Mesodermal cell (in vitro differentiated cells): ENCODE results near the gene MECR.

Source experiments
- H3K27ac ChIP-seq: 2 replicates; pipeline ENCODE4 v1.7.0; 2013; ENCODE audit warnings: mild to moderate bottlenecking, low read depth, low read length, moderate library complexity; ENCODE audit not compliant: severe bottlenecking
- H3K36me3 ChIP-seq: 2 replicates; pipeline ENCODE4 v1.7.1; 2013; ENCODE audit warnings: mild to moderate bottlenecking, low read length, moderate library complexity; ENCODE audit not compliant: control insufficient read depth, insufficient read depth
- H3K4me1 ChIP-seq: one replicate; pipeline ENCODE4 v1.7.1; 2013; ENCODE audit warnings: mild to moderate bottlenecking, low read length; ENCODE audit not compliant: insufficient read depth, control insufficient read depth, poor library complexity, severe bottlenecking
- H3K4me3 ChIP-seq: 2 replicates; pipeline ENCODE4 v1.7.0; 2013; ENCODE audit warnings: low read length, control low read depth, mild to moderate bottlenecking; ENCODE audit not compliant: insufficient read depth, poor library complexity, severe bottlenecking; ENCODE audit errors: extremely low read depth
- H3K9me3 ChIP-seq: 2 replicates; pipeline ENCODE4 v1.7.1; 2013; ENCODE audit warnings: mild to moderate bottlenecking, low read length, moderate library complexity; ENCODE audit not compliant: control insufficient read depth
- WGBS, 2 experiments: methylation state at CpG; one replicate each; pipeline ENCODE4 v1.1.5; 2013; ENCODE audit warnings: missing lambda C conversion rate in 2 of 2; ENCODE audit not compliant: insufficient coverage in 2 of 2; 5-methylcytosine and 5-hydroxymethylcytosine counted together

MECR gene

GRCh38 chr1:29254346-29254745 lies 23.6 kb upstream of the MECR start:
- Histone ChIP-seq H3K9me3 (no peaks in the 10 kb centered on the region), H3K27ac (no peak overlapping the region), H3K36me3 (peaks cover 5% of the 10 kb centered on the region), H3K4me1 (peaks cover 45% of the 10 kb centered on the region), H3K4me3 (no peak overlapping the region)
- WGBS, 2 experiments, result 76 to 94% methylated on average over 5 to 7 of the region's 7 CpGs

DNA sequence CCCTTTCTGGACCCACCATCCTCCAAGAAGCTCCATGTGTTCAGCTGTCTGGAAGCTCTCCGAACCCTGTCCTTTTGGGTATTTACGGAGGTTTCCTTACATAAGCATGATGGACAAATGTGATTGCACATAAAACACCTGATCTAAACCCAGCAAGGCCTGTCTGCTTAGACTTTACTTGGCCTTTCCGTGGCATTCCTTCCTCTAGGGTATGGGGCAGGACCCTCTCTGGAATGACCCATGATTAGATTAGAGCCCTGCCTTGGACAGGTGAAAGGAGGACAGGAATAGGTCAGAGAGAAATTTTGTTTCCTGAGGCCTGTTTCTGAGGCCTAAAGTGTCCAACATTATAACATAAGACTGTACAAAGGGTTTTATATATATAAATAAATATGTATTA lies 22.4 kb upstream of the MECR start:
- Histone ChIP-seq H3K27ac (no peak overlapping the region), H3K4me1 (peaks cover 46% of the 10 kb centered on the region), H3K4me3 (no peak overlapping the region), H3K36me3 (peaks cover 5% of the 10 kb centered on the region), H3K9me3 (no peaks in the 10 kb centered on the region)
- WGBS, 2 experiments, result 90 to 100% methylated on average over 3 of the region's 3 CpGs

- WGBS, 2 experiments, result 90 to 97% methylated on average over 5 to 7 of the region's 8 CpGs
- Histone ChIP-seq H3K36me3 (peaks cover 5% of the 10 kb centered on the region), H3K4me1 (peaks cover 48% of the 10 kb centered on the region), H3K4me3 (no peak overlapping the region), H3K9me3 (no peaks in the 10 kb centered on the region), H3K27ac (no peak overlapping the region)
Measured at GRCh38 chr1:29251164-29252124, 20.7 kb upstream of the MECR start.

DNA sequence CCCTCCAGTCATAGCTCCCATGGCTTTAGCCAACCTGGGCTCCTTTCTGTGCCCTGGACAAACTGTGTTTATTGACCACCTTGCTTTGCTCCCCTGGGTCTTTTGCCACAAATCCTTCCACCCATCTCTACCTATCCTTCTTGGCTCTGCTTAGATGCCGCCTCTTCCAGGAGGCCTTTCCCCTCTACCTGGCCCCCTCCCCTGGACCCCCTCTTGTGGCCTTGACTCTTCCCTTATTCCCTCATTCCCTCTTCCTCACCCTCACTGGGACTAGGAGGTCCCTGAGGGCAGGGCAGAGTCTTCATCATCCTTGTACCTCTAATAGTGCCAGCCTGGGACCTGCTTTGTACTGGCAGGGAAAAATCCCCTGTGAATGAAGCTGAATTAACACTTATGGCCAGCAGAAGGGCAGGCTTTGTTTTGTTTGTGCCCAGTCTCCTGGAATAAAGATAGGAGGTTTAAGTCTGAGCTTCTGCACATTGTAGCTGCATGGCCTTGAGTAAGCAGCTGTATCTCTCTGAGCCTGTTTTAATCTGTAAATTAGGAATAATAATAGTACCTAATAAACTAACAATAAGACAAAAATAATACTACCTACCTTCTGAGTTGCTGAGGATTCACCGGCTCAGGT lies 19.3 kb upstream of the MECR start:
- Histone ChIP-seq H3K4me1 (peaks cover 52% of the 10 kb centered on the region), H3K4me3 (no peak overlapping the region), H3K9me3 (no peaks in the 10 kb centered on the region), H3K27ac (peak overlapping the region; percentile 94), H3K36me3 (peaks cover under 1% of the 10 kb centered on the region)
- WGBS, 2 experiments, result 83 to 100% methylated on average over 1 of the region's 2 CpGs

DNA sequence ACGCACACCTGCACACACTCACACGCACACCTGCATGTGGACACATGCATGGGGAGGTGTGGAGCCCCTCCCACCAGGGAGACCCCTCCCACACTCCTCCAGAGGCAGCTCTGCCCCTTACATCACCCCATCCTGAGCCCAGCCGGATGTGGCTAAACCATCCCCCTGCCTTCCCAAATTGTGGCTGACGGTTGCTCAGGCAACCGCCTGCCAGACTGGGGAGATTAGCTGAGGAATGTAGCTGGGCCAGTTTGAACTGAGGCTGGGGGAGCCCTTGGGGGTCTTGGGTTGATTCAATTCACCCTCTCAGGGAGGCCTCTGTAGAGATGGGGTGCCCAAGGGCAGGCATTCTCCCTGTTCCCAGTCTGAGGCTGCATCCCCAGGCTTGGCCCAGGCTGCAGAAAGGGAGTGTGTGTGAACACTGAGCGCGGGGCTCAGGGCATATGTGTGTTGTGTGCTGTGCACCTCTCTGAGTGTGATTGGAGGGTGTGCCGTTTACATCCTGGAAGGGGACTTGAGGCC lies 18.5 kb upstream of the MECR start:
- H3K4me1 ChIP-seq, result peaks cover 53% of the 10 kb centered on the region
- 10 to 37% methylated on average over 2 to 4 of the region's 8 CpGs for WGBS, 2 experiments
- H3K36me3 ChIP-seq, result no peaks in the 10 kb centered on the region
- H3K4me3 ChIP-seq, result no peak overlapping the region
- H3K9me3 ChIP-seq, result no peaks in the 10 kb centered on the region
- peak overlapping the region; percentile 94 for H3K27ac ChIP-seq

- H3K36me3 ChIP-seq, result no peaks in the 10 kb centered on the region
- WGBS, 2 experiments, result 100% methylated on average over 1 of the region's 2 CpGs; no CpG with 5 or more reads in 1 of the 2 experiments
- no peaks in the 10 kb centered on the region for H3K9me3 ChIP-seq
- H3K27ac ChIP-seq, result no peak overlapping the region
- H3K4me3 ChIP-seq, result no peak overlapping the region
- peaks cover 54% of the 10 kb centered on the region for H3K4me1 ChIP-seq
Measured at GRCh38 chr1:29248409-29248808, 17.7 kb upstream of the MECR start.

- H3K4me1 ChIP-seq, result peaks cover 56% of the 10 kb centered on the region
- 92 to 95% methylated on average over 6 of the region's 8 CpGs for WGBS, 2 experiments
- no peak overlapping the region for H3K4me3 ChIP-seq
- H3K36me3 ChIP-seq, result no peaks in the 10 kb centered on the region
- no peaks in the 10 kb centered on the region for H3K9me3 ChIP-seq
- H3K27ac ChIP-seq, result no peak overlapping the region
Measured at GRCh38 chr1:29247571-29248273, 17.0 kb upstream of the MECR start.

DNA sequence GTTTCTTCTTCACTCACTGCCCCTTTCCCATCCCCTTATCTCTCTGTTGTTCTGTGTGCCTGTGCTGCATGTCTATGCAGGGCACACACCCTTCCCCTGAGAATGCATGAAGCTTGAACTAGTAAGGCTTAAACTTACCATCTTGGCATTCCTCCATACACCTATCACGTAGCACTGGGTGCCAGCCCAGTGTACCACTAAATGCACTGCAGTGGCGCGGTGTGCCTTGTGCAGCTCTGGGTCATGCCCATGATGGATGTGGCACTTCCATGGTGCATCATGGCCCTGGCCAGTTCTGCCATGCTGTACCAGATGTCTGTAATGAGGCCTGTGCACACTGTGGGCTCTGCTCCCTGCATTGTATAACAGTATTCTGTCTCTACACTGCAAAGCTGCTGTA lies 16.3 kb upstream of the MECR start:
- Histone ChIP-seq H3K4me3 (no peak overlapping the region), H3K4me1 (peaks cover 56% of the 10 kb centered on the region), H3K36me3 (no peaks in the 10 kb centered on the region), H3K9me3 (no peaks in the 10 kb centered on the region), H3K27ac (no peak overlapping the region)
- WGBS, 2 experiments, result 98 to 100% methylated on average over 3 of the region's 3 CpGs

GRCh38 chr1:29245876-29246275 lies 15.1 kb upstream of the MECR start:
- WGBS, 2 experiments, result 88 to 91% methylated on average over 5 of the region's 5 CpGs
- Histone ChIP-seq H3K27ac (no peak overlapping the region), H3K36me3 (no peaks in the 10 kb centered on the region), H3K4me3 (no peak overlapping the region), H3K4me1 (peaks cover 56% of the 10 kb centered on the region), H3K9me3 (no peaks in the 10 kb centered on the region)

- 95 to 98% methylated on average over 2 to 5 of the region's 6 CpGs for WGBS, 2 experiments
- Histone ChIP-seq H3K4me1 (peaks cover 53% of the 10 kb centered on the region), H3K27ac (no peak overlapping the region), H3K36me3 (no peaks in the 10 kb centered on the region), H3K4me3 (no peak overlapping the region), H3K9me3 (no peaks in the 10 kb centered on the region)
Measured at GRCh38 chr1:29245261-29245660, 14.5 kb upstream of the MECR start.
